HG02798 (cell line): ENCODE data around the gene PTPRG.
A peak's percentile ranks its signal among the peaks of the same experiment; 100 is the strongest.

ENCODE experiments used
- ATAC-seq: cut with Tn5 transposase; IDR thresholded peaks from one replicate; pipeline ENCODE4 v1.9.1; 2021; ENCODE audit warnings: mild to moderate bottlenecking; ENCODE audit not compliant: unreplicated experiment, poor library complexity

PTPRG gene

DNA sequence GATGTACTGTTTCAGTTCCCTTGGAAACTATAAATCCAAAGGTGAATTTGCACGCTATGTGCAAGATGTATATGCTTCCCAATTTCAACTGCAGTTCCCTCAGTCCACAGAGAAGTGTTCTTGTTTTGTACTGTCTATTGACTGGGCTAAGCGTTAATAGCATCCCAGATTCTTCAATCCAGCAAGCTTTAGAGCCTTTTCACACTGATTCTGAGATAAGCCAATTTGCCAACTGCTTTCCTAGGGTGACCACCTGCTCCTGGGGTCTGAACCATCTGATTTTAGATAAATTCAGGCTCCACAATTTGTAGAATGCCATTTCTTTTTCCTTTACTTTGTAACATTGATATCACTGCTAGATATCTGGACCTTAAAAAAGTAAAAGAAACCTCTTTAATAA, 340.1 kb downstream of the PTPRG start:
- ATAC-seq = no peak

DNA sequence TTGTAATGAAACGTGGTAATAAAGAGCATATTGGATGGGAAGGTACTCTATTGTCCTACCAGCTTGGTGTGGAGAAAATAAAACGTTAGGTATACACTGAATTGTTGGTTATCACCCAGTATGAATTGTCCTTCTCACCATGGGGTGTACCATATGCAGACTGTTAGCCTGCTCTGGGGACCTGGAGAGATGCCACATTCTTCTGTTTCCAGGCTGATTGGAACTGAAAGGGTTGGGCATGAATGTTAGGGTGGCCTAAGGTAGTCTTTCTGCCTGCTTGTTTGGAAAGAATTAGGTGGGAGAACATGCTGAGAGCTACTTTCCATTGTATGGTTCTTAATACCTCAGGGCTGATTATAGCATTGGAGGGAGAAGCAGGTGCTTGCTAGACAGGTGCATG, 340.6 kb downstream of the PTPRG start:
- no peak for ATAC-seq

DNA sequence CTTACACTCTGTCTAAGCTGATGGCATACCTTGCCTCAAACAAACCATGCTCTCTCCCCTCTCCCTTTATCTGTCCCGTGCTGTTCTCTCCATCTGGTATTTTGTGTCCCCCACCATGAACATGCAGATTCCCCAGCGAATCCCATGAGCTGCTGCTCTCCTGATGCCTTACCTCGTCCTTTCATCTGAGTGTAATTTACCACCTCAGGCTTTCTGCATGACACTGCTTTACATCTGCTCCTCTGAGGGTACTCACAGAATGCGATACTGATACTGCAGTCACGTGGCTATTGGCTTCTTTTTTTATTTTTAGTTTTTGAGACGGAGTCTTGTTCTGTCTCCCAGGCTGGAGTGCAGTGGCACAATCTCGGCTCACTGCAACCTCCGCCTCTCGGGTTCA, 341.7 kb downstream of the PTPRG start:
- ATAC-seq = no peak

DNA sequence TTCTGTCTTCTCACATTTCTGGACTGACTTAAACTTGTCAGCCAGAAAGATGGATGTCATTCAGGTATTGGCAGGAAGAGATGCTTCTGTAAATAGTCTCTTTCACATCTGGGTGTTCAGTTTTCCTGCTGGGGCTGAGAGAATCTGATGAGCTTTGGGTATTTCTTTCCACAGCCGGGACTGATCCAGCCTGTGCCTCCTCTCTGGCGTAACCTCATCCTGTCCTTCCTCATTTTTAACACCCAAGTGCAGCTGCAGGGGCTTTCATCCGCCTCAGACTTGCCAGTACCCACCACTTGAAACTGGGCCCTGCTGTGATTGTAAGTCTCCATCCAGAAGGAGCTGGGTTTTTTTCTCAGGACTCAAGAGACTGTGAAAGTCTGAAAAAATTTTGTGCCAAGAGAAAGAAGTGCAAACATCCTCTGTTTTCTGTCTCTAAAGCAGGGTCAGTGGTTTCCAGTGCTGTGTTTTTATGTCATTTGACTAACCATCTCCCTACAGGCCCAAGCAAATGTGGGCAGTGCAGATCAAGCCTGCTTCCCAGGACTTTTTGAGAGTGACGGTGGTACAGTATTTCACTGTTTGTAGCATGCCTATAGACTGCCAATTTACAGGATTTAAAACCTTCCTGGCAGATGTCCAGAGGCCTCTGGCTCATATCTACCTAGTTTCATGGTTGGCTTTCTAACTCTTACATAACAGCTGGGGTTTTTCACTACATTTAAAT, 342.7 kb downstream of the PTPRG start:
- peak; percentile 47 for ATAC-seq

DNA sequence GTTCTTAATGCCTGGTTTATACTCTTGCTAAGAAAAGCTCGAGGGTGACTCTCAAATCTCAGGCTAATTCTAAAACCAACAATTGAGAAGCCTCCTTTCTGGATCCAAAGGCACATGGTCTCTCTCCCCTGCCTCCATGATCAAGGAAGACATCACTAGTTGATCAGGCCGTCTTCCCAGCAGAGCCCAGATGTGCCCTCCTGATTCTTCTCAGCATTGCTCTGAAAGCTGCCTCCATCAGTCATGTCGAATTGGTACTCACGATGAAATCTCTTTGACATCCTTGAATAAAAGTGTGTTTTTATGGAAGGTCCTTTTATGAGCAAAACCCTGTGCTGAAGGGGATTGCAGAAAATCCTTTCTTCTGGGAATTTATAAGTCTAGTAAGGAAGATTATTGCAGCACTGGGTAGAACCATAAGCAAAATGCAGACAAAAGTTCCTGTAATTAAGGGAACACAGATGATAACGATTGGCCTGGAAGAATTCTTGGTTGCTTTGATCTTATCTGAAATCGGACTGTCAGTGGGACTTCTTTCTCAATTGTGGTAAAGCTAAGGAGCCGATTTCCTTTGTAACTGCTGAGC, 345.9 kb downstream of the PTPRG start:
- no peak for ATAC-seq

DNA sequence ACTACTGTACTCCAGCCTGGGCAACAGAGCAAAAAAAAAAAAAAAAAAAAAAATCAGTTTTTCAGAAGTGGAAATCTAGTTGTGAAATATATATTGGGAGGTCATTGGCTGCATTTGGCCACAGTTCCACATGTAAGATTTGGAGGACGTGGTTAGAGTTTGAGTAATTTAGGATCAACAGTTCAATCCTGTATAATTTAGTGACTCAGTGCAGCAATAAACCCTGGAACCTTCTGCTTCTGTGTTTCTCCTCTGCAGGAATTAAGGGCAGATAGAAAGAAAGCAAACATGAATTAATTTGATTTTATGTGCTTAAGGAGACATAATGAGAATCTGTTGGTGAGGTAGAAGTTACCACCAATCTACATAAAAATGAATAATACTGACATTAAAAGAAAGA, 347.0 kb downstream of the PTPRG start:
- ATAC-seq = no peak

DNA sequence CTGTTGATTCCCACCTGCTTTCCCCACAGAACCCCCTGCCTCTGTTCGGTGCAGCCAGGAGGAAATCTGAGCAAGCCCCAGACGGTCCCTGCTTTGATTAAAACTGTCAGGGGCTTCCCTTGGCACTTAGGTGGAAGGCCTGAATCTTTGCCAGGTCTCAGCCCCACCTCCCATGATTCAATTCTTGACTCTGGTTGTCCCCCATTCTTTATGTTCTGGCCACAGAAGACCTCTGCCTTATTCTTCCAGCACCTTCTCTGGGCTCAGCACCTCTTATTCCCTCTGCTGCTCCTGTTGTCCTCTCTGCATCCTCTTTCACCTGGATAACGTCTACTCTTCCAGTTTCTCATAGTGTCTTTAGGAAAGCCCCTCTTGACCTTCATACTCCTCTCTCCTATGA, 349.4 kb downstream of the PTPRG start:
- no peak for ATAC-seq

DNA sequence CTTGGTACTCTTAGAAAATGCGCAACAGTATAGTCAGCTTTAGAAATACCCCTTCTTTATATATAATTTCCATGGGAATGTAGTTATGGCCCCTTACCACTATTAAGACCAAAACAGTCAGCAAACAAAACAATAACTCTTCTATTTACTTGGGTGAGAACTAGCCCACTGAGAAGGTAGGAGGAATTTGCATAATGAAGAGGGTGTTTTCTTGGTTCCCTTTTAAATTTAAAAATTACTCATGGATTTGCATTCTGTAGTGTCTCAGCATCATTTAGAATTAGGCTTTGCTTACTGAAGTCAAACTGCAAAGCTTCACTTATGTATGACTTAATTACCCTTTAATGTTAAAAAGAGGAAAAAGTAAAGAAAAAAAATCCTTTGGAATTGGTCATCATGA, 350.8 kb downstream of the PTPRG start:
- ATAC-seq = peak; percentile 70

DNA sequence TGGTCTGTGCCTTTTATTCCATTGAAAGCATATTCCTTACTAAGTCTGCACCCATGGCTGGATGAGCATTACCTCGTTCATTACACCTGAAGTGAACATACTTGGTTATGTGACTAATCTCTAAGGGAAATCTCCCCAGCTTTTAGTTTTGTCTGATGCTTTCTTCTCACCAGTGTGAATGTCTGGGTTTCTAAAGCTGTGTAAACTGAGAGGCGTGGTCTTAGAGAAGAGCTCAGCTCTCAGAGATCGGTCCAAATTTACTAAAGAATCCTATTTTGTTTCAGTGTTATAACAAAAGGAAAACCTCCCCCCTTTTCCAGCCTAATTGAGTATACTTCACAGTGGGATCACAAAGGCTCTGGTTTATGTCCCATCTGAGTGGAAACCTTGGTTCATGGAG, 352.3 kb downstream of the PTPRG start:
- no peak for ATAC-seq

DNA sequence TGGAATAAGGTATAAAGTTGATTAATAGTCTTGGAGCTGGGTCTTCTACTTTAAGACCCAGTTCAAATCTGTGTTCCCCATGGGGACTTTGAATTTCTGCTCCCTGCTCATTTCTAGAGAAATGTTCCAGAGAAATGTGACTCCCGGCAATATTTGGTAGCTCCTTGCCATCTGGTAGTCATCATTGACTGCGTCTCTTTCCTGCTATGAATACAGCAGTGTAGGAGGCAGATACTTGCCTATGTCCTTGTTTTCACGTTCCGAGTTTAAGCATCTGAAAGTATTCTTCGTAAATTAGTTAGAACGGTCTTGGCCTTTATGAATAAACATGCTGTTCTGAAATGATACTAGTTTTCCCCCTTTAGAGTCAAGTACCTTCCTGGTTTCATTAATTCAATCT, 352.9 kb downstream of the PTPRG start:
- ATAC-seq = no peak

DNA sequence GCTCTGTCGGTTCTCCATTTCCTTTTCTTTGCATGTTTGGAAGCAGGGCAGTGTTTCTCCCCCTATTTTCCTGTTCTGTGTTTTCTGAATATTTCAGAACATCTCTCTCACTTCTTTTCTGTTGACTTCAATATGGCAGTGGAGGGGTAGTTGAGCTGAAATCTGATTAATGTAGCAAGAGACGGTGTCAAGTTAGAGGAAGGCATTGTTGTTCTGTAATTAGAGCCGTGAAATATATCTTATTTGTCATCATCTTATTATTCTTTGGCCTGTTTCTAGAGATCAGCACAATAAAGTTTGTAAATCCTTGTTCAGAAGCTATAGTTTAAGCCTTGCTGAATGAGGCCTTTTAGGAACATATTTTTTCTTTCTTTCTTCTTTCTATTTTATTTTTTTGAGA, 353.9 kb downstream of the PTPRG start:
- ATAC-seq = no peak

DNA sequence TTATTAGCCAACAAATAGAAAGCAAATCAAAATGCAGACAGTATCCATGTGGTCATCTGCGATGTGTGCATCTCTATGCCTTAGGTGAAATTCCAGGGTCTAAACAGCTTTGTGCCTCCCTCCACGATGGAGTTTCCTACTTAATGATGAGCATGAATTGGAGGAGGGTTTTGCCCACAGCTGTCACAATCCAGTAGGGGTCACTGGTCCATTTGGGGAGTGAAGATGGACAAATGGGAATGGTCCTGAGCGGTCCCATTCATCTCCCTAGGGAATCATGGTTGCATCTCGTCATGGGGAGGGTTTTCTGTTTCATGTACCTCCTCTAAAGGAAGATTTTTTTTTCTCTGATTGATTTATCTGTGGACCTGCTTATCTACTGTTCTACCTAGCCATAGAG, 358.0 kb downstream of the PTPRG start:
- ATAC-seq = no peak

DNA sequence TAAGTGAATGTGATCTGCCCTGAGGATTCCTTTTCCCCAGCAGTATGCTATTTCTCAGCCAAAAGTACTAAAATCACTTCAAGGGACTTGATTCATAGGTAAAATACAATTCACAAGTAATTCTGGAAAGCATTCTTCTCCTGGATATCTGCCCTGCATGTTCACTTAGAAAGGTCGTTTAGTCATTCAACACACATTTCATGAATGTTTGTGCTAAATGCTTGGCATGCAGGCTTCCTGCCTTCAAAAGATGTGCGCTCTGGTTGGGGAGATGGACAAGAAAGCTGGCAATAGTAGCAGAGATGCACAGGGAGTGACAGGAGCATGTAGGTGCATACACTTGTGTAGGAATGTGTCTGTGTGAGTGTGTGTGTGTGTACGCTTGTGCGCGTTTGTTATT, 360.7 kb downstream of the PTPRG start:
- no peak for ATAC-seq

DNA sequence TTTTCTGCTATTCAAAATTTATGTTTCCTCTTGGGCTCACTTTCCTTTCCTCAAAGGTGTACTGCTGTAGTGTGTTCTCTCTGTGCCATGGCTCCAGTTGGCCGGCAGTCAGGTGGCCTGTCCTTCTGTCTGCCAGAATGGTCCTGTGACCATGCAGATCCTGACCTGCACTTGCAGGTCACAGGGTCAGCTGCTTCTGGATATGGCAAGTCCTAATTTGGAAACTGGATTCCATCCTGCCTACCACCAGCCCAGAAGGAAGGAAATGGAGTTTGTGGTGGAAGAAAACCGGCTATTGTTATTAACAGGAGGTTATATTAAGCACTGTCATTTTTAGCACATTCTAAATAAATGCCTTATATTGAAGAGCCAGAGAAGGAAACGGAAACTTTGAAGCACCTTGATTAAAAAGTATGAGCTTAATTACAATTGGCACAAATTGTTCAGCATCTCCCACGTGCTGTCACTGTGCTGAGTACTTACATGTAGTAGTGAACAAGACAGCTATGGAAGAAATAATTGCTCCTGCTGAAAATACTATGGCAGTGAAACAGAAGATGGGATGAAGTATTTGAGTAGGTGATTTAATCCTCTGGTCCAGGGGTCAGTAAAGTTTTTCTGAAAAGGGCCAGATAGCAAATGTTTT, 362.8 kb downstream of the PTPRG start:
- ATAC-seq = no peak

DNA sequence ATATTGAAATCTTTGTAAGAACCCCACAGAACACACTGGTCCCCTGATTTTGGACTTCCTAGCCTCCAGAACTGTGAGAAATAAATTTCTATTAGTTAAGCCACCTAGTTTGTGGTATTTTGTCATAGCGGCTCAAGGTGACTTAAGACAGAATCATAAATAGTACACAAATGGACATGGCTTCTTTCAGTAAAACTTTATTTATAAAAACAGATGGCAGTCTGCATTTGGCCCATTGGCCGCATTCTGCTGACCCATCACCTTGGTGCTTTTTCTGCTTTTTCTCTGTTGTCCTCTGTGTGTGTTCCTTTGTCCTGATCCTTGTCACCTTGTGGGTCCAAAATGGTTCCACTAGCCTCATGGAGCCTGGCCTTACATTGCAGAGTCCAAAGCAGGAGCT, 363.6 kb downstream of the PTPRG start:
- no peak for ATAC-seq

DNA sequence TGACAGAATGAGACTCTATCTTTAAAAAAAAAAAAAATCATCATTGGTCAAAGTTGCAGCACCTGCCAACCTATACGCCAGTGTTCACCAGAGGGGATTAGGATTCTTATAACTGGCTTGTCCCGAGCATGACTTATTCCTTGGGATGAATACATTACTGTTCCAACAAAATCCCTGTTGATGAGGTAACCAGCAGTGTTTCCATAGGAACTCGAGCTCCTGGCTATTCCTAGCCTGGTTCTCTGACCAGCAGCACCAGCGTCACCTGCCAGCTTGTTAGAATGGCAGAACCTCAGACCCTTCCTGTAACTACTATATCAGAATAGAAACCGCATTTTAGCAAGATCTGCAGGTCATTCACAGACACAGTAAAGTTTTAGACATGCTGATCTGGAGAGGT, 364.4 kb downstream of the PTPRG start:
- ATAC-seq = no peak

DNA sequence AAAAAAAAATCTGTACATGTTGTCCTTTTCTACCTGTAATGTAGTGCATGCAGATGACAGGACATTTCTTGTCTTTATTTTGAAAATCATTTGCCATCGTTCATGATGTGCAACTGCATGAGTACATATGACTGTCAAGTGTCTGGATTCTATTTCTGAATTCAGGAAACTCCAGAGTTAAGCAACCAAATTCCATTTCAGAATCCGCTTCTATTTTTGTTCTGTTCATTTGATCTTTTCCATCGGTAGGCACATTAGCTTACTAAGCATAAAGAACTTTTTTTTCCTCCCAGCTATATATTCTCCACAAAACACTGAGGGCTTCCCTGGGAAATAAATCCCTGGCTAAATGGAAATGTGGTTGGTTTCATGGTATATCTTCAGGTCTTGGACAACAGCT, 365.6 kb downstream of the PTPRG start:
- ATAC-seq = no peak

DNA sequence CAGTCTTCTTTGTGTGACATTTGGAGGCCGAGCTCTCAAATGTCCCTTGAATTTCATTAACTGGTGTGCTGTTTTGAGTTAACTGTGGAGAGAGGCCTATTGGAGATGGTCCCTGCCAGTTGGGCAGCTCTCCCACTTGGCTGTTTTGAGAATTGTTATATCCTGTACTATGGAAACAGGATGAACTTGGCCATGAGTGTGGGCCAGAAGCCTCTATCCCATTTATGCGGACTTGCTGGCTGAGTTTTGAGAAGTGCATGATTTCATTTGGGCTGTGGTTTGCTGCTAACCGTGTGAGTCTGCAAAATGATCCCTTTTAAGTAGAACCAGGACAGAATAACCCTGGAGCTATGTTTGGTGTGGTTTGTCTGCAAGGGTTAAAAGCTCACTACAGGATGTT, 366.0 kb downstream of the PTPRG start:
- no peak for ATAC-seq

DNA sequence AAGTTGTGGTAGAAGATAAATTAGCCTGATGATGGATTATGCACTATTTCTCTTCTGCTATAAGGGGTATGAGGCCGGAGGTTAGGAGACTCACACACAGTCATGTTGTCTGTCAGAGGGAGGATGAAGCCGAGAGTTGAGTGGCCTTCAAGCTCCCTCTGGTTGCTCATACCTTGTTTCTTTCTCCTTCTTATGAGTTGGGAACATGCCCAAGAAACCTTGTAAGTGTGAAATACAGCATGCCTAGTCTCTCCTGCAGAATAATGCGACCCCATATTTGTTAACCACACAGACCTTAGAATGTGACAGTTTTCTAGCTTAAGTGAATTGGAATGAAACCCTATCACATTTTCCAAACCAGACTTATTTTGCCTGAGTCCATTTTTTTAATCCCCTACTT, 366.7 kb downstream of the PTPRG start:
- no peak for ATAC-seq

DNA sequence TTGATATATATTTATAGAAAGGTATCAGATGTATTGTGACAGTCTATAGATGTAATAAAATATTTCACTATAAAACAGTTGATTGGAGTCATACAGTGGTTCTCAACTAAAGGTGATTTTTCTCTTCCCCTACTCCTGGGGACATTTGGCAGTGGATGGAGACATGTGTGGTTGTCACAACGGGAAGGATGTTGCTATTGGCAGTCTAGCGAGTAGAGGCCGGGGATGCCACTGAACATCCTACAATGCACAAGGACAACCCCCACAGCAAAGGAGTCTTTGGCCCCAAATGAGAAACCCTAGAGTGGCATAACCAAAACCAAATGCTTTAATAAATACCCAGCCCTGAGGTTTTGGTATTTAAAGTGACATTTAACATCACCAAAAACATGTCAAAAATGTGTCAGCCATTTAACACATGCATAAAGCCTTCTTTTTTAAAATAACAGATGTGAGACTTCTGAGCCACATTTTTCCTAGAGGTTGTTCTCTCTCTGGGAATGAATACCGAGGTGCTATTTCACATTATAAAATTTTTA, 367.5 kb downstream of the PTPRG start:
- no peak for ATAC-seq

DNA sequence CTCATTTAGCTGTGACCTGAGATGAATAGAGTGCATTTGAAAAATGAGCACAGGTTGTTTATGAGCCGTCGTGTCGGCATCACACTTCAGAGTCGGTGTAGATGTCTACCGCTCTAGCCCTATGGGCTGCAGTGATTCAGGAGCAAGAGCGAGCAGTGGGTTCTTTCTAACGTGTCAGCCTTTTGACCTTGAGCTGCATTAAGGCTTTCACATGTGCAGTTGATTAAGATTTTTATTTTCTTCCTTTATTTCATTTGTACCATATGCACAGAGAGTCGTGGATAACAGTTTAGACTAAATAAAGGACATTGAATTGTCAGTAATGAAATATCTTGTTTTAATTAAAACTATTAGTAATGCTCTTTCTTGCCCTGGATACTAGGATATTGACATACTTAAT, 368.2 kb downstream of the PTPRG start:
- no peak for ATAC-seq

DNA sequence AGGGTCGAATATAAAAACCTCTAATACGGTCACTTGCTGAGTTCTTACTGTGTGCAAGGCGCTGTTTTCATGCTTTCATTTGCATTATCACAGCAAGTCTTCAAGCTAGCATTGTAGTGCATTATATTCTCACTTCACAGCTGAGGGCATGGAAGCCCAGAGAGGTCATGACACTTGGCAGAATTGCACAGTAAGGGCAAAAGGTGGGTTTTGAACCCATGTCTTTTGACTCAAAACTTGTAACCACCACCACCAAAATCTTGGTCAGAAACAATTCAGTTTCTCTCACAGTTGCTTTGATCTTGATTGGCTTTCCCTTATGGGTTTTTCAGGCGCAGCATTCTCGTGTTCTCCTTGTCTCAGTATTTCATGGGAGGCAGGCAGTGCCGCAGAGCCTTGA, 371.1 kb downstream of the PTPRG start:
- ATAC-seq = no peak
